GM19452 (cell line): ENCODE data around the gene PLA2R1.

Source experiments
- ATAC-seq: cut with Tn5 transposase; IDR thresholded peaks from one replicate; pipeline ENCODE4 v1.9.1; 2021; ENCODE audit not compliant: unreplicated experiment

The PLA2R1 gene

GRCh38 chr2:159897720-159898119 lies 164.7 kb downstream of the PLA2R1 start:
- ATAC-seq = no peak

- no peak for ATAC-seq
Observed at GRCh38 chr2:159897081-159897480, 165.3 kb downstream of the PLA2R1 start.

GRCh38 chr2:159895258-159896065 lies 167.0 kb downstream of the PLA2R1 start:
- ATAC-seq = peak; percentile 51

GRCh38 chr2:159894145-159894838 lies 168.1 kb downstream of the PLA2R1 start:
- ATAC-seq = no peak

- ATAC-seq = no peak
Observed at GRCh38 chr2:159892990-159893810, 169.2 kb downstream of the PLA2R1 start.

- peak; percentile 48 for ATAC-seq
Observed at GRCh38 chr2:159891917-159892730, 170.3 kb downstream of the PLA2R1 start.

GRCh38 chr2:159891267-159891588 lies 171.2 kb downstream of the PLA2R1 start:
- ATAC-seq = no peak

- peak; percentile 24 for ATAC-seq
Observed at GRCh38 chr2:159890551-159891266, 171.7 kb downstream of the PLA2R1 start.

GRCh38 chr2:159882130-159882745 lies 180.2 kb downstream of the PLA2R1 start:
- no peak for ATAC-seq
